ENCODE data around the gene VAMP1. TPM values are rescaled to one million over a fixed set of nuclear protein-coding genes. Genes with fewer than 3 reads are reported as not detected.
A peak's percentile ranks its signal among the peaks of the same experiment; 100 is the strongest.

Gene VAMP1
- total RNA-seq, 1 donor from 2014 or later = 4.8 TPM

GRCh38 chr12:6424866-6425265 is 45.6 kb downstream of the VAMP1 start:
- DNase-seq (ENCODE audit: low read depth) = no peak
- no peak for TF ChIP-seq CTCF (IDR thresholded peaks at IDR 0.05; ENCODE audit: insufficient read depth, low read length, poor library complexity, severe bottlenecking)
- H3K36me3 ChIP-seq (ENCODE audit: control insufficient read depth, insufficient read depth, low read length) = no peaks in the 10 kb centered on the region

GRCh38 chr12:6424008-6424347 is 46.5 kb downstream of the VAMP1 start:
- no peaks in the 10 kb centered on the region for H3K36me3 ChIP-seq (ENCODE audit: control insufficient read depth, insufficient read depth, low read length)
- no peak for DNase-seq (ENCODE audit: low read depth)
- H3K4me3 ChIP-seq (ENCODE audit: low read depth, low read length) = no peak overlapping the region
- H3K27me3 ChIP-seq (ENCODE audit: control insufficient read depth, insufficient read depth, low read length) = no peaks in the 10 kb centered on the region
- no peak for TF ChIP-seq CTCF (IDR thresholded peaks at IDR 0.05; ENCODE audit: insufficient read depth, low read length, poor library complexity, severe bottlenecking)

More at GRCh38 chr12:6424866-6425265, 45.6 kb downstream of the VAMP1 start:
- Histone ChIP-seq H3K4me3 (ENCODE audit: low read depth, low read length) (no peak overlapping the region), H3K27me3 (ENCODE audit: control insufficient read depth, insufficient read depth, low read length) (no peaks in the 10 kb centered on the region)

- H3K4me3 ChIP-seq (ENCODE audit: low read depth, low read length) = no peak overlapping the region
- peak; percentile 85 for TF ChIP-seq CTCF (IDR thresholded peaks at IDR 0.05; ENCODE audit: insufficient read depth, low read length, poor library complexity, severe bottlenecking)
- DNase-seq (ENCODE audit: low read depth) = peak; percentile 55
- no peaks in the 10 kb centered on the region for H3K36me3 ChIP-seq (ENCODE audit: control insufficient read depth, insufficient read depth, low read length)
- no peaks in the 10 kb centered on the region for H3K27me3 ChIP-seq (ENCODE audit: control insufficient read depth, insufficient read depth, low read length)
Measured at GRCh38 chr12:6423267-6424007, 47.0 kb downstream of the VAMP1 start.

GRCh38 chr12:6420364-6420763 is 50.1 kb downstream of the VAMP1 start:
- H3K36me3 ChIP-seq (ENCODE audit: control insufficient read depth, insufficient read depth, low read length) = no peaks in the 10 kb centered on the region
- DNase-seq (ENCODE audit: low read depth) = no peak
- no peak for TF ChIP-seq CTCF (IDR thresholded peaks at IDR 0.05; ENCODE audit: insufficient read depth, low read length, poor library complexity, severe bottlenecking)
- H3K4me3 ChIP-seq (ENCODE audit: low read depth, low read length) = no peak overlapping the region
- no peaks in the 10 kb centered on the region for H3K27me3 ChIP-seq (ENCODE audit: control insufficient read depth, insufficient read depth, low read length)

- H3K27me3 ChIP-seq (ENCODE audit: control insufficient read depth, insufficient read depth, low read length) = no peaks in the 10 kb centered on the region
- no peak for TF ChIP-seq CTCF (IDR thresholded peaks at IDR 0.05; ENCODE audit: insufficient read depth, low read length, poor library complexity, severe bottlenecking)
- no peak for DNase-seq (ENCODE audit: low read depth)
- H3K36me3 ChIP-seq (ENCODE audit: control insufficient read depth, insufficient read depth, low read length) = no peaks in the 10 kb centered on the region
- no peak overlapping the region for H3K4me3 ChIP-seq (ENCODE audit: low read depth, low read length)
Measured at GRCh38 chr12:6418796-6419195, 51.7 kb downstream of the VAMP1 start.

GRCh38 chr12:6416596-6416995 is 53.9 kb downstream of the VAMP1 start:
- no peak overlapping the region for H3K4me3 ChIP-seq (ENCODE audit: low read depth, low read length)
- no peak for TF ChIP-seq CTCF (IDR thresholded peaks at IDR 0.05; ENCODE audit: insufficient read depth, low read length, poor library complexity, severe bottlenecking)
- DNase-seq (ENCODE audit: low read depth) = no peak
- no peaks in the 10 kb centered on the region for H3K27me3 ChIP-seq (ENCODE audit: control insufficient read depth, insufficient read depth, low read length)
- no peaks in the 10 kb centered on the region for H3K36me3 ChIP-seq (ENCODE audit: control insufficient read depth, insufficient read depth, low read length)
